ENCODE results near the gene DAB2IP. TPM values are rescaled to one million over a fixed set of nuclear protein-coding genes. Genes with fewer than 3 reads are reported as not detected.
"Not testable (repeated sequence)": the region's sequence is repeated elsewhere in the genome, so short reads cannot be mapped to it uniquely, and the experiment has no call there.

The DAB2IP gene
- total RNA-seq, 1 donor from 2014 or later: 81.6 TPM

DNA sequence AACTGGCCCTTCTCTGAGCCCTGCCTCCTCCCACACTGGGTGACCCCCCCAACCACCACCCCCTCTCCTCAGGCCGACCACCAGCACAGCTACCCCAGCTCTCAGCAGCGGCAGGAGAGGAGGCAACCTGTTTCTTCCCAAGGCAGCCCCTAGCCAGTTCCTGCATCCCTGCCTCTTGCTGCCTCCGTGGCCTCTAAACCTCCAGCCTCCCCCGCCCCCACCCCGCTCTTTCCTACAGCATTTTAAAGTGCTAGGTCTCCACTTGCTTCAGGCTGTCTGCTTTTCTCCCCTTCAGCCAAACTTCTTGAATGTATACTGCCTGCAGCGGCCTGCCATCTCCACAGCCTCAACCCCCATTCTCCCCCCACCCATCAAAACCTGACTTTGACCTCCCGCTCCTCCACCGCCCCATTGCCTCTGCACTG, 135.6 kb downstream of the DAB2IP start:
- TF ChIP-seq, protein P1, sequence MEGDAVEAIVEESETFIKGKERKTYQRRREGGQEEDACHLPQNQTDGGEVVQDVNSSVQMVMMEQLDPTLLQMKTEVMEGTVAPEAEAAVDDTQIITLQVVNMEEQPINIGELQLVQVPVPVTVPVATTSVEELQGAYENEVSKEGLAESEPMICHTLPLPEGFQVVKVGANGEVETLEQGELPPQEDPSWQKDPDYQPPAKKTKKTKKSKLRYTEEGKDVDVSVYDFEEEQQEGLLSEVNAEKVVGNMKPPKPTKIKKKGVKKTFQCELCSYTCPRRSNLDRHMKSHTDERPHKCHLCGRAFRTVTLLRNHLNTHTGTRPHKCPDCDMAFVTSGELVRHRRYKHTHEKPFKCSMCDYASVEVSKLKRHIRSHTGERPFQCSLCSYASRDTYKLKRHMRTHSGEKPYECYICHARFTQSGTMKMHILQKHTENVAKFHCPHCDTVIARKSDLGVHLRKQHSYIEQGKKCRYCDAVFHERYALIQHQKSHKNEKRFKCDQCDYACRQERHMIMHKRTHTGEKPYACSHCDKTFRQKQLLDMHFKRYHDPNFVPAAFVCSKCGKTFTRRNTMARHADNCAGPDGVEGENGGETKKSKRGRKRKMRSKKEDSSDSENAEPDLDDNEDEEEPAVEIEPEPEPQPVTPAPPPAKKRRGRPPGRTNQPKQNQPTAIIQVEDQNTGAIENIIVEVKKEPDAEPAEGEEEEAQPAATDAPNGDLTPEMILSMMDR (IDR thresholded peaks at IDR 0.05): no peak
- Histone ChIP-seq H3K27ac (no peak overlapping the region), H3K36me3 (peaks cover 23% of the 10 kb centered on the region), H3K4me1 (no peaks in the 10 kb centered on the region), H3K27me3 (no peaks in the 10 kb centered on the region), H3K9me3 (no peaks in the 10 kb centered on the region), H3K4me3 (no peak overlapping the region)
- ATAC-seq: no peak
- DNase-seq: no peak
- intact Hi-C loops (cut with DNase I): no loop called here

DNA sequence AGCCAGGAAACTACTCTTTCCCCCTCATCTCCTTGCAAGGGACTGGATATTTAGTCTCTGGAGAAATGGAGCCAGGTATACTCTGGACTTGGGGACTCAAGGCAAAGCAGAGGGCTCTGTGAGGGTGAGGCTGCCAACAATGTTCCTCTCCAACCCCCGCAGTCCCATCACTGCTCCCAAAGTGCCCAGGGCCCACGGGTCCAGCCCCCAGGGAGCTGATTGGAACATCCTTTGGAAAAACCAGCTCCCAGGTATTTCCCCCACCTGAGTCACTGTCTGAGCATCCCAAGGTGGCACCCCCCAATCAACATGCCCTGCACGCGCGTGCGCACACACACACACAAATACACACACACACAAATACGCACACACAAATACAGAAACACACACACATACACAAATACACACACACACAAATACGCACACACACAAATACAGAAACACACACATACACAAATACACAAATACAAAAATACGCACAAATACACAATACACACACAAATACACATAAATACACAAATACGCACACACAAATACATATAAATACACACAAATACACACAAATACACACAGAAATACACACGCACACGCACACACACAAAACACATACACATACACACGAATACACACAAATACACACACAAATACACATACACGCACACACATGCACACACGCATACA, 137.4 kb downstream of the DAB2IP start:
- DNase-seq: no peak
- ATAC-seq: no peak
- H3K27ac ChIP-seq: no peak overlapping the region
- H3K9me3 ChIP-seq: no peaks in the 10 kb centered on the region
- intact Hi-C loops (cut with DNase I): no loop called here
- no peaks in the 10 kb centered on the region for H3K4me1 ChIP-seq
- no peaks in the 10 kb centered on the region for H3K27me3 ChIP-seq
- no peak overlapping the region for H3K4me3 ChIP-seq
- peaks cover 5% of the 10 kb centered on the region for H3K36me3 ChIP-seq
- TF ChIP-seq, protein P1 (IDR thresholded peaks at IDR 0.05): no peak

DNA sequence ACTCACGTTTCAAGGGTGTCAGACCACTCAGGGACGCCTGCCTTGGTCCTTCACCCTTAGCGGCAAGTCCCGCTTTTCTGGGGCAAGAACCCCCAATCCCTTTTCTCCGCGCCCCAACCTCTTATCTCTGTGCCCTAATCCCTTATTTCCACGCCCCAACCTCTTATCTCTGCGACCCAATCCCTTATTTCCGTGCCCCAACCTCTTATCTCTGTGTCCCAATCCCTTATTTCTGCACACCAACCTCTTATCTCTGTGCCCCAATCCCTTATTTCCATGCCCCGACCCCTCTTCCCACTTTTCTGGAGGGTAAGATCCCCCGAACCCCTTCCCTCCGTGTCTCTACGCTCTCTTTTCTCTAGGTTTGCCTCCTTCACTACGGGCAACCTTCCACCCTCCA, 139.4 kb downstream of the DAB2IP start:
- Histone ChIP-seq H3K36me3 (no peaks in the 10 kb centered on the region), H3K9me3 (no peaks in the 10 kb centered on the region), H3K27me3 (no peaks in the 10 kb centered on the region), H3K27ac (no peak overlapping the region), H3K4me1 (no peaks in the 10 kb centered on the region), H3K4me3 (no peak overlapping the region)
- ATAC-seq (no peak), DNase-seq (no peak)
- TF ChIP-seq, protein P1 (IDR thresholded peaks at IDR 0.05): no peak
- intact Hi-C loops (cut with DNase I): no loop called here

DNA sequence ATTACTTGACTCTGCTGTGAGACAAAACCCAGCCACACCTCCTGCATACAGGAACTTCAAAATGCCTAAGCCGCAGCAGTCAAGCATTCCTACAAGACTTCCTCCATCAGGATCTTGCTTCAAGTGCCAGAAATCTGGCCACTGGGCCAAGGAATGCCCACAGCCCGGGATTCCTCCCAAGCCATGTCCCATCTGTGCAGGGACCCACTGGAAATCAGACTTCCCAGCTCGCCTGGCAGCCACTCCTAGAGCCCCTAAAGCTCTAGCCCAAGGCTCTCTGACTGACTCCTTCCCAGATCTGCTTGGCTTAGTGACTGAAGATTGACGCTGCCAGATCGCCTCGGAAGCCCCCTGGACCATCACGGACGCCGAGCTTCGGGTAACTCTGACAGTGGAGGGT, 141.0 kb downstream of the DAB2IP start:
- ATAC-seq; H3K4me1 ChIP-seq; DNase-seq; H3K9me3 ChIP-seq; H3K36me3 ChIP-seq; H3K27ac ChIP-seq; intact Hi-C loops (cut with DNase I); H3K27me3 ChIP-seq; H3K4me3 ChIP-seq: not testable (repeated sequence)

DNA sequence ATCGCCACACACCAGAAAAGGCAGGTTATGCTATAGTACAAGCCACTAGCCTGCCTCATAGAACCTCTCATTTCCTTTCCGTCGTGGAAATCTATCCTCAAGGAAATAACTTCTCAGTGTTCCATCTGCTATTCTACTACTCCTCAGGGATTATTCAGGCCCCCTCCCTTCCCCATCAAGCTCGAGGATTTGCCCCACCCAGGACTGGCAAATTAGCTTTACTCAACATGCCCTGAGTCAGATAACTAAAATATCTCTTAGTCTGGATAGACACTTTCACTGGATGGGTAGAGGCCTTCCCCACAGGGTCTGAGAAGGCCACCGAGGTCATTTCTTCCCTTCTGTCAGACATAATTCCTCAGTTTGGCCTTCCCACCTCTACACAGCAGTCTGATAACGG, 142.9 kb downstream of the DAB2IP start:
- intact Hi-C loops (cut with DNase I); ATAC-seq; H3K4me1 ChIP-seq; H3K9me3 ChIP-seq; H3K27me3 ChIP-seq; DNase-seq; H3K36me3 ChIP-seq; H3K27ac ChIP-seq; H3K4me3 ChIP-seq: not testable (repeated sequence)

DNA sequence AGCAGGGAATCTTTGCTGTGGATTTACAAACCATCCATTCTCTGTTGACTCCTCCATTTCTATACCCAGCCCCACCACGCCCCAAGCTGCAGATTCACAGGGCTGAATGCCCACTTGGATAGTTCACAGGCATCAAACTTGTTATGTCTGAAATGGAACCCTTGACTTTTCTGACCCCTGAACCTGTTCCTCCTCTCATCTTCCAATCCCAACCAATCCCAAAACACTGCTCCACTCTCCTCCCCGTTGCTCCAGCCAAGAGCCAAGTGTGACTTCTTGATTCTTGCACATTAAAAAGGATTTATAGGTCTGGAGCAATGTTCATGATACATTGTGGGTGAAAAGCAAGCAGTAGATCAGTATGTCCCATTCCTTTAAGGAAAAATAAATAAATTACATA, 145.6 kb downstream of the DAB2IP start:
- Histone ChIP-seq H3K36me3 (no peaks in the 10 kb centered on the region), H3K9me3 (no peaks in the 10 kb centered on the region), H3K4me1 (no peaks in the 10 kb centered on the region), H3K27me3 (no peaks in the 10 kb centered on the region), H3K27ac (no peak overlapping the region), H3K4me3 (no peak overlapping the region)
- TF ChIP-seq, protein P1 (IDR thresholded peaks at IDR 0.05): no peak
- no peak for ATAC-seq
- no peak for DNase-seq
- intact Hi-C loops (cut with DNase I): no loop called here

DNA sequence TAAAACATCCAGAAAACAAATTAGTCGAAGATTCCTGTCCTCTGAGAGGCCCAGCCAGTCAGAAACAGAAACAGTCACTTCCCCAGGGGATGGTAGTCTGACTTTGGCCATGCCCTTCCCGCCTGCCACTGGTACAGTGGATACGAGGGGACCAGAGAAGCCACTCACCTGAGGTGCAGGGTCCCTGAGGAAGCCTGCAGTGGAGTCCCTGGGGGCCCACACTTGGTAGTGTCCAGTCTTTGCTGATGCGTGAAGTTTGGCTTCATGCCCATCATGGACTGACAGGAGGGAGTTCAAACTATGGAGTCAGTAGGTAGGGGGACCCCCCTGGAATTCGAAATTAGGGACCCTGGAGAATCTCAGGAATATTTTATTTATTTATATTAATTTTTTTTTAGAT, 147.5 kb downstream of the DAB2IP start:
- Histone ChIP-seq H3K9me3 (no peaks in the 10 kb centered on the region), H3K4me1 (no peaks in the 10 kb centered on the region), H3K27ac (no peak overlapping the region), H3K36me3 (no peaks in the 10 kb centered on the region), H3K4me3 (no peak overlapping the region), H3K27me3 (no peaks in the 10 kb centered on the region)
- ATAC-seq (no peak), DNase-seq (no peak)
- TF ChIP-seq, protein P1 (IDR thresholded peaks at IDR 0.05): no peak
- intact Hi-C loops (cut with DNase I): no loop called here
